ENCODE measurements around the gene MBOAT2. TPM values are rescaled to one million over a fixed set of nuclear protein-coding genes. Genes with fewer than 3 reads are reported as not detected.

MBOAT2 gene
- polyA plus RNA-seq, 3 donors, result 5.1 to 9.0 (median 5.5) TPM

DNA sequence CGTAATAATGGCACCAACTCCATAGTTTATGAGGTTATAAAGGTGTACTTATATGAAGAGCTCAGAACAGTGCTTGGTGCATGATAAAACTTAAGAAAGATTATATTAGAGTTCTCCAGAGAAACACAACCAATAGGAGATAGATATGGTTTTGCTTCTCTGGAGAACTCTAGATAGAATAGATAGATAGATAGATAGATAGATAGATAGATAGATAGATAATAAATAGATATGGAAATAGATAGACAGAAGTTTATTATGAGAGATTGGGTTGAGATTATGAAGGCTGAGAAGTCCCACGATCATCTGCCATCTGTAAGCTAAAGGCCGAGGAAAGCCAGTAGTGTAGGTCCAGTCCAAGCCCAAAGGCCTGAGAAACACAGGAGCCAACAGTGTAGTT is 2.9 kb upstream of the MBOAT2 start:
- H3K9me3 Mint-ChIP-seq, result no peaks in the 10 kb centered on the region
- no peaks in the 10 kb centered on the region for H3K36me3 Mint-ChIP-seq
- no peak overlapping the region for H2AFZ ChIP-seq (ENCODE audit: insufficient read depth, low read depth, low read length, poor library complexity, severe bottlenecking)

More for the DNA sequence above, 2.9 kb upstream of the MBOAT2 start:
- Histone ChIP-seq H3K4me1 (ENCODE audit: control insufficient read depth in 1 of 2, insufficient read depth in 2 of 2, low read length in 2 of 2) (peaks cover 15 to 27% of the 10 kb centered on the region in 2 donors), H3K79me2 (ENCODE audit: insufficient read depth, low read length) (peaks cover 20% of the 10 kb centered on the region), H3K9ac (ENCODE audit: insufficient read depth, low read length, poor library complexity, severe bottlenecking) (no peak overlapping the region), H3K4me2 (replicated peaks; ENCODE audit: extremely low read depth, low read length, poor library complexity, severe bottlenecking) (no peak overlapping the region), H4K20me1 (ENCODE audit: insufficient read depth, low read length) (no peaks in the 10 kb centered on the region), H3K27ac (ENCODE audit: low read depth in 1 of 2, low read length in 2 of 2) (no peak overlapping the region), H3K36me3 (replicated peaks in 1 of 2; ENCODE audit: control insufficient read depth in 1 of 2, insufficient read depth in 2 of 2, low read length in 2 of 2) (no peaks in the 10 kb centered on the region), H3K4me3 (replicated peaks in 1 of 3; ENCODE audit: low read depth in 2 of 3, low read length in 3 of 3) (no peak overlapping the region), H3K27me3 (ENCODE audit: control insufficient read depth in 2 of 2, insufficient read depth in 2 of 2, low read length in 2 of 2) (no peaks in the 10 kb centered on the region), H3K9me3 (replicated peaks in 1 of 2; ENCODE audit: control insufficient read depth in 1 of 2, insufficient read depth in 1 of 2, low read length in 2 of 2) (no peaks in the 10 kb centered on the region)
- no peak for DNase-seq
- Mint-ChIP-seq H3K27ac (no peak overlapping the region), H3K4me3 (no peak overlapping the region), H3K27me3 (ENCODE audit: low read depth in 3 of 3) (peaks cover 0 to 2% (median 2%) of the 10 kb centered on the region in 3 donors), H3K4me1 (peaks cover 19% of the 10 kb centered on the region)
- 100% methylated on average over 2 of the region's 3 CpGs for WGBS (ENCODE audit: insufficient coverage)
- intact Hi-C loops (cut with micrococcal nuclease), result loop anchor here in 1 of 2 donors (10.0 kb wide), 1 partner anchor 172 kb away; the partner anchor contains the start of gene KIDINS220
- TF ChIP-seq CTCF (IDR thresholded peaks at IDR 0.05), result no peak

Measured in CD14-positive monocyte (primary cell).